Nephron (organoid): ENCODE measurements around the gene CDKL4.

ENCODE experiments used
- H3K27ac Mint-ChIP-seq, 3 experiments: 2 replicates each; pipeline ENCODE4 v1.8.0; 2020; ENCODE audit warnings: mixed read lengths in 3 of 3, mild to moderate bottlenecking in 2 of 3, moderate library complexity in 1 of 3
- H3K27me3 Mint-ChIP-seq: 2 replicates; pipeline ENCODE4 v1.8.0; 2021; ENCODE audit warnings: low read depth, mild to moderate bottlenecking, moderate library complexity, mixed read lengths
- H3K36me3 Mint-ChIP-seq: 2 replicates; pipeline ENCODE4 v1.8.0; 2020; ENCODE audit warnings: low read depth, mixed read lengths
- H3K4me1 Mint-ChIP-seq: 2 replicates; pipeline ENCODE4 v1.8.0; 2020; ENCODE audit warnings: mixed read lengths
- H3K4me3 Mint-ChIP-seq, 3 experiments: 2 replicates each; pipeline ENCODE4 v1.8.0; 2020; ENCODE audit warnings: mild to moderate bottlenecking in 3 of 3, mixed read lengths in 3 of 3, moderate library complexity in 2 of 3
- H3K9me3 Mint-ChIP-seq: 2 replicates; pipeline ENCODE4 v1.8.0; 2020; ENCODE audit warnings: mixed read lengths
- TF ChIP-seq, protein P1 (sequence below), 3 experiments: fragments of 200-600 bp; sonication (generic); IDR thresholded peaks; one replicate each; pipeline ENCODE4 v1.5.0; 2021; ENCODE audit warnings: antibody characterized with exemption in 3 of 3; ENCODE audit not compliant: unreplicated experiment in 3 of 3

The CDKL4 gene

DNA sequence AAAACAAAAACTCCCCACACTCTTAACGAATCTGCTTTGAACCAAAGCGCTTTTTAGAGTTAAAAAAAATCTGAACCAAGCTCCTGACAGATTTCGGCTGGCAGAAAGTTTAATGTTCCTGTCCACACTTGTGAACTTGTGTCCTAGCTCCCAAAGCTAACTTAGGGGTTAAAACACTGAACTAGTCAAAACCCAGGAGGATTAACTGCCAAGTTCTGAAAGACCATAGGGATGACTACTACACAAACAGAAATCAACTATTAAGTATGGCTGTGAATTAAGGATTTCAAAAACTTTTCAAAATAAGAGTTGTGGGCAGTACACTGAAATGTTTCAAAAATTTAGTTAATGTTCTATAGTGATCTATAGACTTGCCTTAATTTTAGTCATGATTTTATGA is 26.2 kb upstream of the CDKL4 start:
- no peak overlapping the region for H3K4me3 Mint-ChIP-seq
- H3K4me1 Mint-ChIP-seq, result no peaks in the 10 kb centered on the region
- H3K27ac Mint-ChIP-seq, result no peak overlapping the region
- H3K36me3 Mint-ChIP-seq, result peaks cover 45% of the 10 kb centered on the region
- no peaks in the 10 kb centered on the region for H3K9me3 Mint-ChIP-seq
- TF ChIP-seq, protein P1, sequence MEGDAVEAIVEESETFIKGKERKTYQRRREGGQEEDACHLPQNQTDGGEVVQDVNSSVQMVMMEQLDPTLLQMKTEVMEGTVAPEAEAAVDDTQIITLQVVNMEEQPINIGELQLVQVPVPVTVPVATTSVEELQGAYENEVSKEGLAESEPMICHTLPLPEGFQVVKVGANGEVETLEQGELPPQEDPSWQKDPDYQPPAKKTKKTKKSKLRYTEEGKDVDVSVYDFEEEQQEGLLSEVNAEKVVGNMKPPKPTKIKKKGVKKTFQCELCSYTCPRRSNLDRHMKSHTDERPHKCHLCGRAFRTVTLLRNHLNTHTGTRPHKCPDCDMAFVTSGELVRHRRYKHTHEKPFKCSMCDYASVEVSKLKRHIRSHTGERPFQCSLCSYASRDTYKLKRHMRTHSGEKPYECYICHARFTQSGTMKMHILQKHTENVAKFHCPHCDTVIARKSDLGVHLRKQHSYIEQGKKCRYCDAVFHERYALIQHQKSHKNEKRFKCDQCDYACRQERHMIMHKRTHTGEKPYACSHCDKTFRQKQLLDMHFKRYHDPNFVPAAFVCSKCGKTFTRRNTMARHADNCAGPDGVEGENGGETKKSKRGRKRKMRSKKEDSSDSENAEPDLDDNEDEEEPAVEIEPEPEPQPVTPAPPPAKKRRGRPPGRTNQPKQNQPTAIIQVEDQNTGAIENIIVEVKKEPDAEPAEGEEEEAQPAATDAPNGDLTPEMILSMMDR (IDR thresholded peaks at IDR 0.05; ENCODE audit: unreplicated experiment in 3 of 3), result no peak
- H3K27me3 Mint-ChIP-seq, result no peaks in the 10 kb centered on the region

DNA sequence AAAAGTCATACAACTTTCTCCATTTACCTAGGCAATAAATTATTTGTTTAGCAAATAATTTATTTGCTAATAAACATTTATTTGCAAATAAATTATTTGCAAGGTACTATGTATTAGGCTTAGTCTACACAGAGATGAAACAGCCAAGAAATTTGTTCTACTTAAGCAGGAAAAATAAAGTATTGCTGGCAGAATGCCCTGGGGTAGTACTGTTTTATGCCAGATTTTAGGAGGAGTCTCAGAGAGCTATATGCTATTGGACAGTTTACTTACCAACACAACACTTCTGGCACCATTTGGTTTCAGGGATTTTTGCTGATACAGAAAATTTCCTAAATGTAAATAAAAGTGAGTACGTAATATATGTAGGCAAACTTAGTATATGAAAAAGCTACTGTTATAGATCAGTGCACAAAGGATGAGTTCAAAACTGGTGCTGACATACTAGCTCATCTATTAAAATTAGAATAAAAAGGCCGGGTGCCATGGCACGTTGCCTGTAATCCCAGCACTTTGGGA is 23.2 kb upstream of the CDKL4 start:
- Mint-ChIP-seq H3K4me3 (no peak overlapping the region), H3K36me3 (peaks cover 48% of the 10 kb centered on the region), H3K27ac (no peak overlapping the region), H3K27me3 (no peaks in the 10 kb centered on the region), H3K4me1 (no peaks in the 10 kb centered on the region), H3K9me3 (no peaks in the 10 kb centered on the region)
- TF ChIP-seq, protein P1 (IDR thresholded peaks at IDR 0.05; ENCODE audit: unreplicated experiment in 3 of 3), result no peak

GRCh38 chr2:39266139-39266805 is 22.5 kb upstream of the CDKL4 start:
- Mint-ChIP-seq H3K27ac (no peak overlapping the region), H3K4me1 (no peaks in the 10 kb centered on the region), H3K4me3 (no peak overlapping the region), H3K36me3 (peaks cover 54% of the 10 kb centered on the region), H3K27me3 (no peaks in the 10 kb centered on the region), H3K9me3 (no peaks in the 10 kb centered on the region)
- TF ChIP-seq, protein P1 (IDR thresholded peaks at IDR 0.05; ENCODE audit: unreplicated experiment in 3 of 3), result no peak

- Mint-ChIP-seq H3K27ac (no peak overlapping the region), H3K36me3 (peaks cover 49% of the 10 kb centered on the region), H3K4me1 (no peaks in the 10 kb centered on the region), H3K27me3 (no peaks in the 10 kb centered on the region), H3K9me3 (no peaks in the 10 kb centered on the region), H3K4me3 (no peak overlapping the region)
- TF ChIP-seq, protein P1 (IDR thresholded peaks at IDR 0.05; ENCODE audit: unreplicated experiment in 3 of 3), result no peak
These were observed 21.5 kb upstream of the CDKL4 start for GRCh38 chr2:39265315-39265714.

DNA sequence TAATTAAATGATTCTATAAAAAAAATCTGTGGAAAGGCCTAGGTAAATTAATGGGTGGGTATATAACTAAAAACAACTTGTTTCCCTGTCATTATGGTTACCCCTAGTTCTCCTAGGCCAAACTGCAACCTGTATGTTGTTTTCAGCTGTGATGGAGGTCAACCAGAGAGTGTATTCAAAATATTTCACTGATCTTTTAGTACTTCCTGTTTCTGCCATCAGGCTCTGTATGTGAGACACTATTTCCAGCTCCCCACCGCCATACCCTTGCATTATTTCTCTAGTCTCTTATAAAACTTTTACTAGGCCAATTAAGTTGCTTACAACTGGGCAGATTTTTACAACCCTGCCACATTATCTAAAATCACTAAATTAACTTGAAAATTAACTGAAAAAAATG is 21.0 kb upstream of the CDKL4 start:
- Mint-ChIP-seq H3K4me1 (no peaks in the 10 kb centered on the region), H3K9me3 (no peaks in the 10 kb centered on the region), H3K36me3 (peaks cover 48% of the 10 kb centered on the region), H3K27ac (no peak overlapping the region), H3K4me3 (no peak overlapping the region), H3K27me3 (no peaks in the 10 kb centered on the region)
- TF ChIP-seq, protein P1 (IDR thresholded peaks at IDR 0.05; ENCODE audit: unreplicated experiment in 3 of 3), result no peak

DNA sequence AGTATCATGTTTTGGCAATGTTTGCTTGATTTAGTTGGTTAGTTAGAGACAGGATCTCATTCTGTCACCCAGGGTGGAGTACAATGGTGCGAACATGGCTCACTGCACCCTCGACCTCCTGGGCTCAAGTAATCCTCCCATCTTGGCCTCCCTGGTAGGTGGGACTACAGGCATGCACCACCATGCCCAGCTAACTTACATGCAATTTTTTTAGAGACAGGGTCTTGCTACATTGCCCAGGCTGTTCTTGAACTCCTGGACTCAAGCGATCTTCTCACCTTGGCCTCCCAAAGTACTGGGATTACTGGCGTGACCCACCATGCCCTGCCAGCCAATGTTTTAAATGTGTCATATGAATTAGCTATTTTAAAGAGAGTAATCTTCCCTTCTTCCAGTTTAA is 16.3 kb upstream of the CDKL4 start:
- no peak overlapping the region for H3K4me3 Mint-ChIP-seq
- no peaks in the 10 kb centered on the region for H3K27me3 Mint-ChIP-seq
- TF ChIP-seq, protein P1 (IDR thresholded peaks at IDR 0.05; ENCODE audit: unreplicated experiment in 3 of 3), result no peak
- no peaks in the 10 kb centered on the region for H3K4me1 Mint-ChIP-seq
- H3K27ac Mint-ChIP-seq, result no peak overlapping the region
- H3K36me3 Mint-ChIP-seq, result peaks cover 64% of the 10 kb centered on the region
- peaks cover 7% of the 10 kb centered on the region for H3K9me3 Mint-ChIP-seq
